Neural cell (in vitro differentiated cells): Measurements from ENCODE around the gene SYT1. TPM values are rescaled to one million over a fixed set of nuclear protein-coding genes. Genes with fewer than 3 reads are reported as not detected.

Experiments used
- H2AFZ ChIP-seq: fragments of 200-600, 300-800 bp; sonication (generic), shearing (Covaris generic); 2 replicates; pipeline ENCODE4 v1.6.0; 2014; ENCODE audit warnings: low read depth, mild to moderate bottlenecking, antibody characterized with exemption, low read length, moderate library complexity
- H3F3A ChIP-seq: fragments of 200-600 bp; shearing (Covaris generic); 2 replicates; pipeline ENCODE4 v1.6.1; 2016; ENCODE audit warnings: mild to moderate bottlenecking, moderate library complexity, mixed read lengths, antibody characterized with exemption, low read length; ENCODE audit not compliant: insufficient read depth, poor library complexity, severe bottlenecking
- H3K27ac ChIP-seq: fragments of 200-600, 300-800 bp; sonication (generic), shearing (Covaris generic); 2 replicates; pipeline ENCODE4 v1.5.1; 2014; ENCODE audit warnings: mild to moderate bottlenecking, low read length, moderate library complexity
- H3K27me3 ChIP-seq: fragments of 300-800, 200-600 bp; sonication (generic), shearing (Covaris generic); 2 replicates; pipeline ENCODE4 v1.6.0; 2014; ENCODE audit warnings: mild to moderate bottlenecking, low read depth, low read length, moderate library complexity; ENCODE audit not compliant: insufficient read depth
- H3K36me3 ChIP-seq: fragments of 300-800, 200-600 bp; sonication (generic), shearing (Covaris generic); 2 replicates; pipeline ENCODE4 v1.5.1; 2014; ENCODE audit warnings: mild to moderate bottlenecking, antibody characterized with exemption, low read length, moderate library complexity; ENCODE audit not compliant: insufficient read depth
- H3K4me2 ChIP-seq: fragments of 300-800, 200-600 bp; sonication (generic), shearing (Covaris generic); 2 replicates; pipeline ENCODE4 v1.6.0; 2014; ENCODE audit warnings: mild to moderate bottlenecking, low read length
- H3K4me3 ChIP-seq: fragments of 300-800, 200-600 bp; sonication (generic), shearing (Covaris generic); 2 replicates; pipeline ENCODE4 v1.5.1; 2014; ENCODE audit warnings: mild to moderate bottlenecking, low read length, moderate library complexity
- H3K79me2 ChIP-seq: fragments of 200-600 bp; shearing (Covaris generic); replicated peaks from 2 replicates; pipeline ENCODE4 v1.6.0; 2014; ENCODE audit warnings: mild to moderate bottlenecking, low read length, moderate library complexity; ENCODE audit not compliant: insufficient read depth
- H3K9ac ChIP-seq: fragments of 300-800, 200-600 bp; sonication (generic), shearing (Covaris generic); 2 replicates; pipeline ENCODE4 v1.6.1; 2016; ENCODE audit warnings: mild to moderate bottlenecking, low read length, mixed read lengths
- H3K9me2 ChIP-seq: fragments of 200-600 bp; shearing (Covaris generic); 2 replicates; pipeline ENCODE4 v1.6.1; 2016; ENCODE audit warnings: mild to moderate bottlenecking, low read length, mixed read lengths; ENCODE audit not compliant: insufficient read depth
- H3K9me3 ChIP-seq: fragments of 200-600, 300-800 bp; sonication (generic), shearing (Covaris generic); 2 replicates; pipeline ENCODE4 v1.6.1; 2016; ENCODE audit warnings: mild to moderate bottlenecking, mixed run types, low read length, moderate library complexity, mixed read lengths
- H4K20me1 ChIP-seq: fragments of 200-600 bp; shearing (Covaris generic); 2 replicates; pipeline ENCODE4 v1.6.1; 2016; ENCODE audit warnings: mild to moderate bottlenecking, mixed run types; ENCODE audit not compliant: insufficient read depth
- EP300 ChIP-seq: fragments of 450-650 bp; conservative IDR thresholded peaks from 2 replicates; pipeline ENCODE4 v1.6.1; 2014; ENCODE audit warnings: antibody characterized with exemption, mild to moderate bottlenecking, moderate library complexity; ENCODE audit not compliant: poor library complexity, severe bottlenecking
- EZH2 ChIP-seq: fragments of 200-600, 300-800 bp; shearing (Covaris generic), sonication (generic); IDR thresholded peaks from 2 replicates; pipeline ENCODE4 v1.6.1; 2014; ENCODE audit warnings: antibody characterized with exemption, low read length, borderline replicate concordance, mild to moderate bottlenecking; ENCODE audit not compliant: insufficient read depth, poor library complexity, severe bottlenecking
- MXI1 ChIP-seq: fragments of 450-650 bp; conservative IDR thresholded peaks from 2 replicates; pipeline ENCODE4 v1.6.1; 2014; ENCODE audit warnings: antibody characterized with exemption, mild to moderate bottlenecking; ENCODE audit not compliant: poor library complexity, severe bottlenecking
- POLR2AphosphoS5 ChIP-seq: IDR thresholded peaks from 2 replicates; pipeline ENCODE4 v1.6.1; 2012
- RAD21 ChIP-seq: fragments of 450-650 bp; conservative IDR thresholded peaks from 2 replicates; pipeline ENCODE4 v1.6.1; 2014; ENCODE audit warnings: antibody characterized with exemption, mild to moderate bottlenecking, moderate library complexity
- SMC3 ChIP-seq: fragments of 450-650 bp; conservative IDR thresholded peaks from 2 replicates; pipeline ENCODE4 v1.6.1; 2014; ENCODE audit warnings: antibody characterized with exemption, mild to moderate bottlenecking, moderate library complexity; ENCODE audit not compliant: poor library complexity
- TAF1 ChIP-seq: IDR thresholded peaks from 2 replicates; pipeline ENCODE4 v1.6.1; 2012; ENCODE audit warnings: low read depth
- polyA plus RNA-seq: library from polyadenylated mRNA; depleted of rRNA; stranded (reverse); fragments of >200 nt; gene quantifications from 2 replicates; pipeline ENCODE4 v1.2.3, GENCODE V29; 2014
- TF ChIP-seq, protein P1 (sequence below): fragments of 450-650 bp; IDR thresholded peaks from 2 replicates; pipeline ENCODE4 v1.5.1; 2014; ENCODE audit warnings: antibody characterized with exemption, mild to moderate bottlenecking, moderate library complexity; ENCODE audit not compliant: poor library complexity, severe bottlenecking
- TF ChIP-seq, protein P2 (sequence below): IDR thresholded peaks from 2 replicates; pipeline ENCODE4 v1.6.1; 2012; ENCODE audit warnings: borderline replicate concordance

Gene SYT1
- polyA plus RNA-seq, 1 donor from 2014 or later = 103 TPM

- no peaks in the 10 kb centered on the region for H3K79me2 ChIP-seq
- TF ChIP-seq MXI1 (no peak), SMC3 (no peak), POLR2AphosphoS5 (no peak), EZH2 (no peak), EP300 (no peak), TAF1 (no peak), RAD21 (no peak)
- TF ChIP-seq, protein P1, sequence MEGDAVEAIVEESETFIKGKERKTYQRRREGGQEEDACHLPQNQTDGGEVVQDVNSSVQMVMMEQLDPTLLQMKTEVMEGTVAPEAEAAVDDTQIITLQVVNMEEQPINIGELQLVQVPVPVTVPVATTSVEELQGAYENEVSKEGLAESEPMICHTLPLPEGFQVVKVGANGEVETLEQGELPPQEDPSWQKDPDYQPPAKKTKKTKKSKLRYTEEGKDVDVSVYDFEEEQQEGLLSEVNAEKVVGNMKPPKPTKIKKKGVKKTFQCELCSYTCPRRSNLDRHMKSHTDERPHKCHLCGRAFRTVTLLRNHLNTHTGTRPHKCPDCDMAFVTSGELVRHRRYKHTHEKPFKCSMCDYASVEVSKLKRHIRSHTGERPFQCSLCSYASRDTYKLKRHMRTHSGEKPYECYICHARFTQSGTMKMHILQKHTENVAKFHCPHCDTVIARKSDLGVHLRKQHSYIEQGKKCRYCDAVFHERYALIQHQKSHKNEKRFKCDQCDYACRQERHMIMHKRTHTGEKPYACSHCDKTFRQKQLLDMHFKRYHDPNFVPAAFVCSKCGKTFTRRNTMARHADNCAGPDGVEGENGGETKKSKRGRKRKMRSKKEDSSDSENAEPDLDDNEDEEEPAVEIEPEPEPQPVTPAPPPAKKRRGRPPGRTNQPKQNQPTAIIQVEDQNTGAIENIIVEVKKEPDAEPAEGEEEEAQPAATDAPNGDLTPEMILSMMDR = no peak
- TF ChIP-seq, protein P2, sequence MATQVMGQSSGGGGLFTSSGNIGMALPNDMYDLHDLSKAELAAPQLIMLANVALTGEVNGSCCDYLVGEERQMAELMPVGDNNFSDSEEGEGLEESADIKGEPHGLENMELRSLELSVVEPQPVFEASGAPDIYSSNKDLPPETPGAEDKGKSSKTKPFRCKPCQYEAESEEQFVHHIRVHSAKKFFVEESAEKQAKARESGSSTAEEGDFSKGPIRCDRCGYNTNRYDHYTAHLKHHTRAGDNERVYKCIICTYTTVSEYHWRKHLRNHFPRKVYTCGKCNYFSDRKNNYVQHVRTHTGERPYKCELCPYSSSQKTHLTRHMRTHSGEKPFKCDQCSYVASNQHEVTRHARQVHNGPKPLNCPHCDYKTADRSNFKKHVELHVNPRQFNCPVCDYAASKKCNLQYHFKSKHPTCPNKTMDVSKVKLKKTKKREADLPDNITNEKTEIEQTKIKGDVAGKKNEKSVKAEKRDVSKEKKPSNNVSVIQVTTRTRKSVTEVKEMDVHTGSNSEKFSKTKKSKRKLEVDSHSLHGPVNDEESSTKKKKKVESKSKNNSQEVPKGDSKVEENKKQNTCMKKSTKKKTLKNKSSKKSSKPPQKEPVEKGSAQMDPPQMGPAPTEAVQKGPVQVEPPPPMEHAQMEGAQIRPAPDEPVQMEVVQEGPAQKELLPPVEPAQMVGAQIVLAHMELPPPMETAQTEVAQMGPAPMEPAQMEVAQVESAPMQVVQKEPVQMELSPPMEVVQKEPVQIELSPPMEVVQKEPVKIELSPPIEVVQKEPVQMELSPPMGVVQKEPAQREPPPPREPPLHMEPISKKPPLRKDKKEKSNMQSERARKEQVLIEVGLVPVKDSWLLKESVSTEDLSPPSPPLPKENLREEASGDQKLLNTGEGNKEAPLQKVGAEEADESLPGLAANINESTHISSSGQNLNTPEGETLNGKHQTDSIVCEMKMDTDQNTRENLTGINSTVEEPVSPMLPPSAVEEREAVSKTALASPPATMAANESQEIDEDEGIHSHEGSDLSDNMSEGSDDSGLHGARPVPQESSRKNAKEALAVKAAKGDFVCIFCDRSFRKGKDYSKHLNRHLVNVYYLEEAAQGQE = no peak
- no peaks in the 10 kb centered on the region for H3K27me3 ChIP-seq
- H3K4me3 ChIP-seq = no peak overlapping the region
- no peaks in the 10 kb centered on the region for H3K9me3 ChIP-seq
- H3K36me3 ChIP-seq = no peaks in the 10 kb centered on the region
- H3K4me2 ChIP-seq = no peak overlapping the region
- H2AFZ ChIP-seq = no peak overlapping the region
- H3F3A ChIP-seq = no peaks in the 10 kb centered on the region
- no peak overlapping the region for H3K9ac ChIP-seq
- H4K20me1 ChIP-seq = no peaks in the 10 kb centered on the region
- no peaks in the 10 kb centered on the region for H3K9me2 ChIP-seq
- H3K27ac ChIP-seq = no peak overlapping the region
Observed at GRCh38 chr12:79274501-79275064, 410.0 kb downstream of the SYT1 start.

- no peaks in the 10 kb centered on the region for H3K9me3 ChIP-seq
- no peak overlapping the region for H3K4me2 ChIP-seq
- H3K4me3 ChIP-seq = no peak overlapping the region
- no peaks in the 10 kb centered on the region for H3K79me2 ChIP-seq
- no peaks in the 10 kb centered on the region for H4K20me1 ChIP-seq
- no peak overlapping the region for H2AFZ ChIP-seq
- H3K9ac ChIP-seq = no peak overlapping the region
- H3K27ac ChIP-seq = no peak overlapping the region
- no peaks in the 10 kb centered on the region for H3K36me3 ChIP-seq
- TF ChIP-seq, protein P2 = no peak
- no peak for TF ChIP-seq EZH2
- no peak for TF ChIP-seq TAF1
- no peak for TF ChIP-seq POLR2AphosphoS5
- no peak for TF ChIP-seq RAD21
- TF ChIP-seq EP300 = no peak
- TF ChIP-seq, protein P1 = no peak
- no peaks in the 10 kb centered on the region for H3F3A ChIP-seq
- H3K27me3 ChIP-seq = no peaks in the 10 kb centered on the region
- no peaks in the 10 kb centered on the region for H3K9me2 ChIP-seq
Observed at GRCh38 chr12:79275631-79276030, 411.1 kb downstream of the SYT1 start.
